Parathyroid adenoma (tissue), 2 donors: ENCODE results near the gene NDUFS3.

ENCODE experiments used
- H2AFZ ChIP-seq: fragments of 300-600 bp; sonication (generic); one replicate; pipeline ENCODE4 v1.7.0; 2017; ENCODE audit warnings: antibody characterized with exemption, mild to moderate bottlenecking
- H3K27ac ChIP-seq: fragments of 300-600 bp; sonication (generic); one replicate; pipeline ENCODE4 v1.7.0; 2017
- H3K27me3 ChIP-seq: fragments of 300-600 bp; sonication (generic); one replicate; pipeline ENCODE4 v1.7.0; 2017; ENCODE audit warnings: low read length; ENCODE audit not compliant: control insufficient read depth, insufficient read depth
- H3K36me3 ChIP-seq: fragments of 300-600 bp; sonication (generic); one replicate; pipeline ENCODE4 v1.7.0; 2017; ENCODE audit warnings: low read length; ENCODE audit not compliant: control insufficient read depth, insufficient read depth
- H3K4me1 ChIP-seq: fragments of 300-600 bp; sonication (generic); one replicate; pipeline ENCODE4 v1.7.0; 2017; ENCODE audit warnings: control low read depth
- H3K4me2 ChIP-seq: fragments of 300-600 bp; sonication (generic); one replicate; pipeline ENCODE4 v1.7.0; 2017; ENCODE audit warnings: low read length
- H3K4me3 ChIP-seq: fragments of 300-600 bp; sonication (generic); one replicate; pipeline ENCODE4 v1.7.0; 2017; ENCODE audit warnings: low read depth, low read length
- H3K79me2 ChIP-seq: fragments of 300-600 bp; sonication (generic); one replicate; pipeline ENCODE4 v1.7.0; 2017; ENCODE audit warnings: control low read depth
- H3K9ac ChIP-seq: fragments of 300-600 bp; sonication (generic); one replicate; pipeline ENCODE4 v1.7.0; 2017; ENCODE audit warnings: mild to moderate bottlenecking
- H3K9me3 ChIP-seq: fragments of 300-600 bp; sonication (generic); one replicate; pipeline ENCODE4 v1.7.0; 2017; ENCODE audit warnings: low read length; ENCODE audit not compliant: control insufficient read depth
- CTCF ChIP-seq: fragments of 300-600 bp; sonication (generic); IDR thresholded peaks from one replicate; pipeline ENCODE4 v1.7.0; 2017; ENCODE audit warnings: antibody characterized with exemption, mild to moderate bottlenecking
- donor health status: primary hyperparathyroidism.

NDUFS3 gene

DNA sequence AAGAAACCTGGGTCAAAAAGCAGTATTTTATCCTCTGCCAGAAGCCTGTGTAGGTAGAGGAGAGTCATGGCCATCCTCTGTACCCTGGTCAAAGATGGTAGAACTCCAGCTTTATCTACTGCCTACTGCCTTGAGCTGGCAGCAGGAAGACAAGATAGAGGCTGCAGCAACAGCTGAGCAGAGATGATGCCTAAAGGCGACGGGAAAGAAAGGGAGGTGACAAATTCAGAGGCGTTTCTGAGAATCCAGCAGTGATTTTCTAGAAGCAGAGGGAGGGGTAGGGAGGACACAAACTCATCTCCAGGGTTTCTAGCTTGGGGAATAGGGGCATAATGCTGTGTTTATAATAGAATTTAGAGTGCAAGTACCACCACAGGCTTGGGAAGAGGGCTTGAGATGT lies 30.8 kb downstream of the NDUFS3 start:
- Histone ChIP-seq H3K27ac (no peak overlapping the region), H3K36me3 (no peaks in the 10 kb centered on the region), H3K79me2 (no peaks in the 10 kb centered on the region), H3K27me3 (no peaks in the 10 kb centered on the region), H3K4me3 (no peak overlapping the region), H3K4me2 (no peak overlapping the region), H2AFZ (no peak overlapping the region), H3K9me3 (no peaks in the 10 kb centered on the region), H3K4me1 (peaks cover 2% of the 10 kb centered on the region), H3K9ac (no peak overlapping the region)
- TF ChIP-seq CTCF, result no peak

- H3K9me3 ChIP-seq, result no peaks in the 10 kb centered on the region
Measured at GRCh38 chr11:47611348-47611794, 32.5 kb downstream of the NDUFS3 start.

DNA sequence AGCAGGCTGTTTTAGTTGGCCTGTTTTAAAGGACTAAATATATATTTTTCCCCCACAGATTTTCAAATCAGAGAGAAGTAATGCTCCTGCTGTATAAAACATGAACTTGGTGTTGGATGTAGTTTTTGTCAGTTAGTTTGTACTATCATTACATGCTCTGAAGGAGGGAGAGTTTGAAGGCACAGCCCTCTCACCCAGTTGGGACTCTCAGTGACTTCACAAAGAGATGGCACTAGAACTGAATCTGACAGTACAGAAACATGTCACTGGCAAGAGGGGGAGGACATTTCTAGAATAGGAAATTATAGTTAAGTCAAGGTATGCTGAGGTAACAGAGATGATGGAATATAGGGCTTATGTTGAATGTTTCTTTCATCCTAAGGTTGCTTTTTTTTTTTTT lies 36.4 kb downstream of the NDUFS3 start:
- no peak for TF ChIP-seq CTCF
- no peaks in the 10 kb centered on the region for H3K27me3 ChIP-seq
- no peak overlapping the region for H3K27ac ChIP-seq
- H3K9ac ChIP-seq, result no peak overlapping the region
- H3K4me1 ChIP-seq, result no peaks in the 10 kb centered on the region
- H3K4me3 ChIP-seq, result no peak overlapping the region
- no peaks in the 10 kb centered on the region for H3K36me3 ChIP-seq
- H3K79me2 ChIP-seq, result no peaks in the 10 kb centered on the region
- no peak overlapping the region for H3K4me2 ChIP-seq
- H2AFZ ChIP-seq, result no peak overlapping the region
- no peaks in the 10 kb centered on the region for H3K9me3 ChIP-seq

More at GRCh38 chr11:47611348-47611794, 32.5 kb downstream of the NDUFS3 start:
- Histone ChIP-seq H3K4me3 (no peak overlapping the region), H2AFZ (no peak overlapping the region), H3K4me2 (no peak overlapping the region), H3K27me3 (no peaks in the 10 kb centered on the region), H3K4me1 (peaks cover 2% of the 10 kb centered on the region), H3K27ac (no peak overlapping the region), H3K79me2 (no peaks in the 10 kb centered on the region), H3K36me3 (no peaks in the 10 kb centered on the region), H3K9ac (no peak overlapping the region)
- TF ChIP-seq CTCF, result no peak

GRCh38 chr11:47616726-47617416 lies 38.0 kb downstream of the NDUFS3 start:
- no peaks in the 10 kb centered on the region for H3K36me3 ChIP-seq
- H3K9ac ChIP-seq, result no peak overlapping the region
- H2AFZ ChIP-seq, result no peak overlapping the region
- no peak overlapping the region for H3K4me2 ChIP-seq
- H3K27me3 ChIP-seq, result no peaks in the 10 kb centered on the region
- H3K27ac ChIP-seq, result no peak overlapping the region
- peak; percentile 67 for TF ChIP-seq CTCF
- H3K9me3 ChIP-seq, result no peaks in the 10 kb centered on the region
- no peaks in the 10 kb centered on the region for H3K4me1 ChIP-seq
- no peaks in the 10 kb centered on the region for H3K79me2 ChIP-seq
- H3K4me3 ChIP-seq, result no peak overlapping the region

DNA sequence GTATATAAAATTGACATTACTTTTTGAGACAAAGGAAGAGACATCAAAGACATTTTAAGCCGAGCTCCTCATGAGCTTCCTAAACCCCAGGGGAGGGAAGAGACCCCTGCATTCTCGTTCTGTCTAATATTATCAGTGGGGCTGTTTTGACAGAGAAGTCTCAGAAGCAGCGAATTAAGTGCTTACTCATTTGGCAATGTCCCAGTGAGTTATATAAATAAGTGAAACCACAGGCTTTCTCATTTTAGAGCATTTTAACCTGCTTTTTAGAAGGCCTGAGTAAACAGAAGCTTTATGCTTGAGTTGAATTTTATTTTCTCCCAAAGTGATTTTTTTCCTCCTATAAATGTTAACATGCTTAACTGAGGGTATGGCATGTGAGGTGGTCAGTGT lies 38.5 kb downstream of the NDUFS3 start:
- Histone ChIP-seq H3K4me1 (no peaks in the 10 kb centered on the region), H3K9me3 (no peaks in the 10 kb centered on the region), H2AFZ (no peak overlapping the region), H3K27ac (no peak overlapping the region), H3K79me2 (no peaks in the 10 kb centered on the region), H3K36me3 (no peaks in the 10 kb centered on the region), H3K4me2 (no peak overlapping the region), H3K27me3 (no peaks in the 10 kb centered on the region), H3K9ac (no peak overlapping the region), H3K4me3 (no peak overlapping the region)
- TF ChIP-seq CTCF, result no peak
